GM21390 (cell line): ENCODE results near the gene ANXA10.
"Not testable (repeated sequence)": the region's sequence is repeated elsewhere in the genome, so short reads cannot be mapped to it uniquely, and the experiment has no call there.

Source experiments
- ATAC-seq: cut with Tn5 transposase; IDR thresholded peaks from one replicate; pipeline ENCODE4 v1.9.1; 2021; ENCODE audit not compliant: unreplicated experiment

Gene ANXA10

GRCh38 chr4:168092176-168092712, at the start of gene ANXA10:
Gene ANXA10 (plus strand): TSS chr4:168092537. CDS start chr4:168092701, 164 bp downstream.
- ATAC-seq: no peak

GRCh38 chr4:168045354-168045753, 47.0 kb upstream of the ANXA10 start:
- ATAC-seq: no peak

- ATAC-seq: no peak
These were observed 42.3 kb upstream of the ANXA10 start for GRCh38 chr4:168050002-168050401.

GRCh38 chr4:168051526-168051925, 40.8 kb upstream of the ANXA10 start:
- no peak for ATAC-seq

- ATAC-seq: peak; percentile 87
These were observed 34.9 kb upstream of the ANXA10 start for GRCh38 chr4:168057412-168057811.

- no peak for ATAC-seq
These were observed 33.1 kb upstream of the ANXA10 start for GRCh38 chr4:168059251-168059650.

GRCh38 chr4:168063031-168063430, 29.3 kb upstream of the ANXA10 start:
- ATAC-seq: no peak

- ATAC-seq: no peak
These were observed 21.4 kb upstream of the ANXA10 start for GRCh38 chr4:168070903-168071302.

GRCh38 chr4:168071304-168071703, 21.0 kb upstream of the ANXA10 start:
- ATAC-seq: no peak

- ATAC-seq: no peak
These were observed 17.5 kb upstream of the ANXA10 start for GRCh38 chr4:168074861-168075260.

- ATAC-seq: peak; percentile 88
These were observed 15.2 kb upstream of the ANXA10 start for GRCh38 chr4:168076989-168077725.

- no peak for ATAC-seq
These were observed 14.6 kb upstream of the ANXA10 start for GRCh38 chr4:168077726-168078239.

- ATAC-seq: no peak
These were observed 10.0 kb upstream of the ANXA10 start for GRCh38 chr4:168082379-168082778.

GRCh38 chr4:168095776-168096406, 3.6 kb downstream of the ANXA10 start:
- ATAC-seq: no peak

GRCh38 chr4:168096407-168096784, 4.1 kb downstream of the ANXA10 start:
- no peak for ATAC-seq

GRCh38 chr4:168097161-168097560, 4.8 kb downstream of the ANXA10 start:
- ATAC-seq: no peak

- ATAC-seq: no peak
These were observed 5.9 kb downstream of the ANXA10 start for GRCh38 chr4:168098248-168098717.

- no peak for ATAC-seq
These were observed 6.9 kb downstream of the ANXA10 start for GRCh38 chr4:168099195-168099594.

- ATAC-seq: no peak
These were observed 8.7 kb downstream of the ANXA10 start for GRCh38 chr4:168101026-168101425.

- no peak for ATAC-seq
These were observed 10.1 kb downstream of the ANXA10 start for GRCh38 chr4:168102403-168102802.

- ATAC-seq: no peak
These were observed 17.2 kb downstream of the ANXA10 start for GRCh38 chr4:168109527-168109926.

- not testable (repeated sequence) for ATAC-seq
These were observed 20.7 kb downstream of the ANXA10 start for GRCh38 chr4:168113059-168113458.
